HepG2 (cell line): ENCODE results near the gene CD37. TPM values are rescaled to one million over a fixed set of nuclear protein-coding genes. Genes with fewer than 3 reads are reported as not detected.

ENCODE experiments used
- ATAC-seq: fragments of 200-7000 bp; cut with Tn5 transposase; 3 replicates; pipeline ENCODE4 v1.9.1; 2020; ENCODE audit warnings: mild to moderate bottlenecking, moderate library complexity
- BruUV-seq: library from RNA; stranded (reverse); fragments of 400-500 nt; replicated peaks from 2 replicates; lab custom pipeline; 2021; lab: Mats Ljungman, UMichigan
- CTCF ChIA-PET: fragments of 300-600 bp; formaldehyde crosslinking; extraction: SDS; loops from one replicate; lab custom pipeline; 2021; ENCODE audit warnings: low total read pairs, inconsistent platforms, low intra/inter-chr PET ratio; lab: Yijun Ruan, JAX
- POLR2A ChIA-PET: fragments of 350-600 bp; sonication (Branson Sonifier 250); formaldehyde crosslinking; loops from one replicate; lab custom pipeline; 2020; ENCODE audit warnings: antibody characterized with exemption, inconsistent platforms; lab: Yijun Ruan, JAX
- DNase-seq: peaks from one replicate; pipeline ENCODE4 v3.0.0-alpha.2; 2015; ENCODE audit warnings: low spot score
- FAIRE-seq: peaks from 3 replicates; lab custom pipeline; 2011; peaks lifted over from hg19 to GRCh38; lab: Jason Lieb, UNC
- H2AFZ ChIP-seq: one replicate; pipeline ENCODE4 v1.6.1; 2011; ENCODE audit warnings: low read length, inconsistent platforms
- H3K27ac ChIP-seq: fragments of 300-600 bp; 3 replicates; pipeline ENCODE4 v1.8.0; 2011; ENCODE audit warnings: mixed run types, mild to moderate bottlenecking, mixed read lengths, low read length, inconsistent platforms; ENCODE audit not compliant: insufficient read depth; ENCODE audit errors: extremely low read length
- H3K27me3 ChIP-seq, 2 experiments: fragments of 200-600 bp in 1 of 2; 2 replicates in 1 of 2; 3 replicates in 1 of 2; pipeline versions ENCODE4 v1.6.0 to v1.8.0; 2011; ENCODE audit warnings: low read length in 2 of 2, mild to moderate bottlenecking in 2 of 2, moderate library complexity in 2 of 2, inconsistent platforms in 1 of 2; ENCODE audit not compliant: insufficient read depth in 2 of 2, control insufficient read depth in 1 of 2
- H3K36me3 ChIP-seq, 2 experiments: fragments of 200-600 bp in 1 of 2; replicated peaks in 1 of 2; 2 replicates in 1 of 2; 3 replicates in 1 of 2; pipeline versions ENCODE4 v1.5.1 to v1.8.0; 2011; ENCODE audit warnings: low read length in 2 of 2, inconsistent platforms in 1 of 2; ENCODE audit not compliant: insufficient read depth in 2 of 2, control insufficient read depth in 1 of 2
- H3K4me1 ChIP-seq: 2 replicates; pipeline ENCODE4 v1.5.1; 2012; ENCODE audit warnings: low read length, inconsistent platforms; ENCODE audit not compliant: insufficient read depth
- H3K4me2 ChIP-seq: 2 replicates; pipeline ENCODE4 v1.6.0; 2011; ENCODE audit warnings: low read depth, low read length, inconsistent platforms
- H3K4me3 ChIP-seq, 3 experiments: fragments of 200-600 bp in 1 of 3; sonication (generic), shearing (Covaris generic) in 1 of 3; replicated peaks in 1 of 3; 2 replicates each; pipeline ENCODE4 v1.5.1; 2011 to 2016; ENCODE audit warnings: low read length in 3 of 3, inconsistent platforms in 2 of 3, low read depth in 2 of 3, mild to moderate bottlenecking in 2 of 3, control low read depth in 1 of 3, mixed read lengths in 1 of 3; ENCODE audit not compliant: insufficient read depth in 1 of 3
- H3K79me2 ChIP-seq: one replicate; pipeline ENCODE4 v1.6.1; 2011; ENCODE audit warnings: low read length, inconsistent platforms; ENCODE audit not compliant: insufficient read depth
- H3K9ac ChIP-seq: 2 replicates; pipeline ENCODE4 v1.6.0; 2011; ENCODE audit warnings: mild to moderate bottlenecking, low read depth, low read length, inconsistent platforms; ENCODE audit not compliant: insufficient read depth
- H3K9me3 ChIP-seq: 2 replicates; pipeline ENCODE4 v1.5.1; 2012; ENCODE audit warnings: mild to moderate bottlenecking, low read length
- H4K20me1 ChIP-seq: 2 replicates; pipeline ENCODE4 v1.6.0; 2011; ENCODE audit warnings: inconsistent platforms, mild to moderate bottlenecking, low read length, moderate library complexity; ENCODE audit not compliant: insufficient read depth
- ATF5 ChIP-seq: sonication (generic); formaldehyde crosslinking; IDR thresholded peaks from 2 replicates; pipeline ENCODE4 v1.4.0; 2020; ENCODE audit warnings: mild to moderate bottlenecking, low read depth, missing genetic modification reagents
- HNRNPK ChIP-seq: fragments of 200-400 bp; formaldehyde crosslinking; IDR thresholded peaks from 2 replicates; pipeline ENCODE4 v1.6.1; 2018; ENCODE audit warnings: low read length, low read depth, moderate library complexity, mild to moderate bottlenecking; ENCODE audit not compliant: poor library complexity, severe bottlenecking
- JUN ChIP-seq: sonication (generic); formaldehyde crosslinking; IDR thresholded peaks from 2 replicates; pipeline ENCODE4 v1.4.0; 2020; ENCODE audit warnings: mild to moderate bottlenecking, missing genetic modification reagents
- LCORL ChIP-seq, 2 experiments: fragments of 450-650 bp in 1 of 2; sonication (generic) in 1 of 2; formaldehyde crosslinking in 1 of 2; IDR thresholded peaks; 2 replicates each; pipeline versions ENCODE4 v1.5.0 to v1.6.1; 2017 to 2020; ENCODE audit warnings: antibody characterized with exemption in 1 of 2, missing genetic modification reagents in 1 of 2
- NFKB2 ChIP-seq: sonication (generic); formaldehyde crosslinking; IDR thresholded peaks from 2 replicates; pipeline ENCODE4 v1.4.0; 2020; ENCODE audit warnings: missing genetic modification reagents, borderline replicate concordance
- SNAPC2 ChIP-seq: sonication (generic); formaldehyde crosslinking; IDR thresholded peaks from 2 replicates; pipeline ENCODE4 v1.8.1; 2022; ENCODE audit warnings: mild to moderate bottlenecking, missing genetic modification reagents
- ZC3H4 ChIP-seq: sonication (generic); formaldehyde crosslinking; IDR thresholded peaks from 2 replicates; pipeline ENCODE4 v1.4.0; 2020; ENCODE audit warnings: missing genetic modification reagents, borderline replicate concordance
- ZSCAN29 ChIP-seq: sonication (generic); formaldehyde crosslinking; conservative IDR thresholded peaks from 2 replicates; pipeline ENCODE4 v1.4.0; 2020; ENCODE audit warnings: mild to moderate bottlenecking, missing genetic modification reagents
- WGBS: methylation state at CpG from one replicate; pipeline ENCODE4 v1.1.6; 2017; ENCODE audit warnings: low lambda C conversion rate; 5-methylcytosine and 5-hydroxymethylcytosine counted together
- in situ Hi-C: cut with HindIII; loops from 2 replicates; pipeline ENCODE4 v1.10.0; 2017; ENCODE audit warnings: low pct_unique_long_range_greater_than_20kb; ENCODE audit not compliant: extremely low pct_ligation_motif_present
- intact Hi-C: fragments of 100-400 bp; cut with micrococcal nuclease; formaldehyde crosslinking; loops from one replicate; pipeline ENCODE4 v1.10.0; 2022; ENCODE audit not compliant: unreplicated experiment
- polyA plus RNA-seq, 8 experiments: library from polyadenylated mRNA; depleted of rRNA in 3 of 8; stranded (reverse) in 7 of 8; unstranded in 1 of 8; fragments of >200 nt; fragmentation: Illumina TruSeq in 4 of 8; extraction: Trizol in 4 of 8; gene quantifications; 2 replicates each; pipeline versions ENCODE4 v1.2.1 to v1.2.3, GENCODE V29; 2011 to 2016; ENCODE audit warnings: low read depth in 4 of 8, missing spikeins in 1 of 8, mixed read lengths in 1 of 8; ENCODE audit not compliant: insufficient read depth in 1 of 8
- total RNA-seq, 5 experiments: library from RNA; depleted of rRNA; stranded (reverse); fragments of >200 nt; fragmentation: Illumina TruSeq; extraction: Trizol; gene quantifications; 2 replicates each; pipeline ENCODE4 v1.2.3, GENCODE V29; 2016; ENCODE audit warnings: low read depth in 1 of 5
- TF ChIP-seq, protein P1 (sequence below): sonication (generic); formaldehyde crosslinking; IDR thresholded peaks from 2 replicates; pipeline ENCODE4 v1.4.0; 2020; ENCODE audit warnings: missing genetic modification reagents
- TF ChIP-seq, protein P2 (sequence below): sonication (generic); formaldehyde crosslinking; IDR thresholded peaks from 2 replicates; pipeline ENCODE4 v1.5.0; 2020; ENCODE audit warnings: mild to moderate bottlenecking, missing genetic modification reagents, borderline replicate concordance

CD37 gene
- total and polyA plus RNA-seq, 2 of the 13 experiments (the other 11 are each of a cell fraction or from before 2014, with no cell fraction given) = not detected

DNA sequence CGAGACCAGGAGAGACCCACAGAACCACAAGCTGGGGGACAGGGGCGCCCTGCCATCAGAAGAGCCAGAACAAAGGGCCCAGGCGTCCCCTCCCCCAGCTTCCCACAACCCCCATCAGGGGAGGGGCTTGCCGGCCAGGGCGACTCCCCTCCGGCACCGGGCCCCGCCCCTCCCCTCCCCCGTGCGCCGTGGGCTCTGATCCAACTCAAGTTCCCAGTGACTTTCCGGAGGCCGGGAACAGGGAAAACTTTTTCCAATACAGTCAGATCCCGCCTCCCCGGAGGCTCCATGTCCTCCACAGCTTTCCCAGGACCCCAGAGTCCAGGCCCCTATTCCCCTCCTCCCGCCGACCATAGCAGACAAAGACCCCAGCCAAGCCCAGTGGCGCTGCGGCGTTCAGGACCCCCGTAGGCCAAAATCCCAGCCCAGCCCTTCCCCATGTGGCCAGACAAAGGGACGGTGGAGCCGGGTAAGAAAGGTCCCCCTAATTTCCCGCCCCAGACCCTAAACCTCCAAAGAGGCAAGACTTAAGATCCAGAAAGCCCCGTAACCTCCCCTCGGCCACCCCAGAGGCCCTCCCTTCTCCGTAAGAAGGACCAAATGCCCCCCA, 26.3 kb downstream of the CD37 start (continued):
- TF ChIP-seq, protein P1, sequence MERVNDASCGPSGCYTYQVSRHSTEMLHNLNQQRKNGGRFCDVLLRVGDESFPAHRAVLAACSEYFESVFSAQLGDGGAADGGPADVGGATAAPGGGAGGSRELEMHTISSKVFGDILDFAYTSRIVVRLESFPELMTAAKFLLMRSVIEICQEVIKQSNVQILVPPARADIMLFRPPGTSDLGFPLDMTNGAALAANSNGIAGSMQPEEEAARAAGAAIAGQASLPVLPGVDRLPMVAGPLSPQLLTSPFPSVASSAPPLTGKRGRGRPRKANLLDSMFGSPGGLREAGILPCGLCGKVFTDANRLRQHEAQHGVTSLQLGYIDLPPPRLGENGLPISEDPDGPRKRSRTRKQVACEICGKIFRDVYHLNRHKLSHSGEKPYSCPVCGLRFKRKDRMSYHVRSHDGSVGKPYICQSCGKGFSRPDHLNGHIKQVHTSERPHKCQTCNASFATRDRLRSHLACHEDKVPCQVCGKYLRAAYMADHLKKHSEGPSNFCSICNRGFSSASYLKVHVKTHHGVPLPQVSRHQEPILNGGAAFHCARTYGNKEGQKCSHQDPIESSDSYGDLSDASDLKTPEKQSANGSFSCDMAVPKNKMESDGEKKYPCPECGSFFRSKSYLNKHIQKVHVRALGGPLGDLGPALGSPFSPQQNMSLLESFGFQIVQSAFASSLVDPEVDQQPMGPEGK = peak; percentile 59; the same call in 1 of the 2 replicates
- TF ChIP-seq ZC3H4 (no peak), NFKB2 (CRISPR knock-in tag) (no peak), SNAPC2 (CRISPR knock-in tag) (no peak), ATF5 (CRISPR knock-in tag) (no peak)

DNA sequence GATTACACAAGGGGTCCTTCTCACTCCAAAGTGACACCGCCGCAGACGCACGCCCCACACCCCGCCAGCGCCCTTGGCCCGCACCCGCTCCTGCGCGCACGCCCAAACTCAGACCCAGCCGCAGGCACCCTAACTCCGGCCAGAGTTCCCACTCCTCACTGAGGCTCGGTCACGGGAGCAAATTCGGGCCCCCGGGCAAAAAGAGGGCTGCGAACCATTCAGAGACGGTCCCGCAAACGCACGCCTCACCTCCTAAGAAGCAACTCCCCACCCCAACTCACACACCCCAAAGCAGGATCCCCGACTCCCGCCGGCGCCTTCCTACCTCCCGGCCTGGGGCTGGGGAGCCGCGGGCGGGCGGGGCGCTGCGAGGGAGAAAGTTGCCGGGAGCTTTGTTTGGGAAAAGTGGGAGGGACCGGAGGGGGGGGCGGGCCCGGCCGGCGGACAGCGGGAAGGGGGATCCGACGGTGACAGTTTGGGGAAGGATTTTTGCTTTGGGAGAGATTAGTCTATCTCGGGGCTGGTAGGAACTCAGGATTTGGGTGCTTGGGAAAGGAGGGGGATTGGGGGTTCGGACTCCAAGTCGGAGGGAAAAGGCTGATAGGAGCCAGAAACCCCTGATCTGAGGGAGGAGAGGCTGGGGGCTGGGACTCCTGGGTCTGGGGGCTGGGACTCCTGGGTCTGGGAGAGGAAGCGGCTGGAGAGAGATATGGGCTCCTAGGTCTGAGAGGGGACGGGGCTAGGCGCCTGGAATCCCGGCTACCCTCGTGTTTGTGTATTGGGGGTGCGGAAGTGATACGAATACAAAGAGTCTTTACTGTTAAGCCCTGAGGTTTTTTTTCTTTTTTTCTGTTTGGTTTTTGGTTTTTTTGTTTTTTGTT, 27.1 kb downstream of the CD37 start, which contains the start of gene TEAD2:
TEAD2 (minus strand) TSS at position 369 of the 881 bp plus-strand sequence. CDS start 2,341 bp downstream, outside the sequence.
- ChIA-PET POLR2A (interaction anchor here (0.6 to 2.0 kb wide), 7 partner anchors 14 to 1008 kb away, joined by 3 to 6 read pairs (median 3); partner anchors contain the start of genes ALDH16A1 and PIH1D1), CTCF (no interaction called here)
- FAIRE-seq (no peak), DNase-seq (peak; percentile 32), ATAC-seq (peak; percentile 19)
- in situ Hi-C loops = no loop called here
- Histone ChIP-seq H3K36me3 (peaks cover 1 to 4% of the 10 kb centered on the region in 2 experiments; a peak in 1 of 5 replicates), H3K4me1 (peaks cover 25% of the 10 kb centered on the region), H3K4me2 (peak within 1 kb of the TSS; percentile 98), H3K9ac (peak within 1 kb of the TSS; percentile 80), H3K27ac (peak within 1 kb of the TSS; percentile 57), H2AFZ (no peak within 1 kb of the TSS), H3K9me3 (no peaks in the 10 kb centered on the region), H4K20me1 (no peaks in the 10 kb centered on the region), H3K27me3 (no peaks in the 10 kb centered on the region), H3K4me3 (peak within 1 kb of the TSS; percentile 67 to 88 (median 87)), H3K79me2 (no peaks in the 10 kb centered on the region)
- BruUV-seq = no TSS peak
- intact Hi-C loops = no loop called here
- WGBS = 3% methylated on average over 28 of the region's 52 CpGs
- TF ChIP-seq ZSCAN29 (CRISPR knock-in tag) (0 out of 2 replicates have a peak, but pooled peaks have one; percentile 7), LCORL (IDR thresholded peaks at IDR 0.05) (no peak), LCORL (CRISPR knock-in tag; IDR thresholded peaks at IDR 0.05) (peak; percentile 46), HNRNPK (peak; percentile 39), JUN (CRISPR knock-in tag) (no peak)
- TF ChIP-seq, protein P2, sequence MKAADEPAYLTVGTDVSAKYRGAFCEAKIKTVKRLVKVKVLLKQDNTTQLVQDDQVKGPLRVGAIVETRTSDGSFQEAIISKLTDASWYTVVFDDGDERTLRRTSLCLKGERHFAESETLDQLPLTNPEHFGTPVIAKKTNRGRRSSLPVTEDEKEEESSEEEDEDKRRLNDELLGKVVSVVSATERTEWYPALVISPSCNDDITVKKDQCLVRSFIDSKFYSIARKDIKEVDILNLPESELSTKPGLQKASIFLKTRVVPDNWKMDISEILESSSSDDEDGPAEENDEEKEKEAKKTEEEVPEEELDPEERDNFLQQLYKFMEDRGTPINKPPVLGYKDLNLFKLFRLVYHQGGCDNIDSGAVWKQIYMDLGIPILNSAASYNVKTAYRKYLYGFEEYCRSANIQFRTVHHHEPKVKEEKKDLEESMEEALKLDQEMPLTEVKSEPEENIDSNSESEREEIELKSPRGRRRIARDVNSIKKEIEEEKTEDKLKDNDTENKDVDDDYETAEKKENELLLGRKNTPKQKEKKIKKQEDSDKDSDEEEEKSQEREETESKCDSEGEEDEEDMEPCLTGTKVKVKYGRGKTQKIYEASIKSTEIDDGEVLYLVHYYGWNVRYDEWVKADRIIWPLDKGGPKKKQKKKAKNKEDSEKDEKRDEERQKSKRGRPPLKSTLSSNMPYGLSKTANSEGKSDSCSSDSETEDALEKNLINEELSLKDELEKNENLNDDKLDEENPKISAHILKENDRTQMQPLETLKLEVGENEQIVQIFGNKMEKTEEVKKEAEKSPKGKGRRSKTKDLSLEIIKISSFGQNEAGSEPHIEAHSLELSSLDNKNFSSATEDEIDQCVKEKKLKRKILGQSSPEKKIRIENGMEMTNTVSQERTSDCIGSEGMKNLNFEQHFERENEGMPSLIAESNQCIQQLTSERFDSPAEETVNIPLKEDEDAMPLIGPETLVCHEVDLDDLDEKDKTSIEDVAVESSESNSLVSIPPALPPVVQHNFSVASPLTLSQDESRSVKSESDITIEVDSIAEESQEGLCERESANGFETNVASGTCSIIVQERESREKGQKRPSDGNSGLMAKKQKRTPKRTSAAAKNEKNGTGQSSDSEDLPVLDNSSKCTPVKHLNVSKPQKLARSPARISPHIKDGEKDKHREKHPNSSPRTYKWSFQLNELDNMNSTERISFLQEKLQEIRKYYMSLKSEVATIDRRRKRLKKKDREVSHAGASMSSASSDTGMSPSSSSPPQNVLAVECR (CRISPR knock-in tag) = peak; percentile 40; the same call in 1 of the 2 replicates
